ENCODE data around the gene PRAMEF1. TPM values are rescaled to one million over a fixed set of nuclear protein-coding genes. Genes with fewer than 3 reads are reported as not detected.
"Not testable (repeated sequence)": the region's sequence is repeated elsewhere in the genome, so short reads cannot be mapped to it uniquely, and the experiment has no call there.

The PRAMEF1 gene, protein sequence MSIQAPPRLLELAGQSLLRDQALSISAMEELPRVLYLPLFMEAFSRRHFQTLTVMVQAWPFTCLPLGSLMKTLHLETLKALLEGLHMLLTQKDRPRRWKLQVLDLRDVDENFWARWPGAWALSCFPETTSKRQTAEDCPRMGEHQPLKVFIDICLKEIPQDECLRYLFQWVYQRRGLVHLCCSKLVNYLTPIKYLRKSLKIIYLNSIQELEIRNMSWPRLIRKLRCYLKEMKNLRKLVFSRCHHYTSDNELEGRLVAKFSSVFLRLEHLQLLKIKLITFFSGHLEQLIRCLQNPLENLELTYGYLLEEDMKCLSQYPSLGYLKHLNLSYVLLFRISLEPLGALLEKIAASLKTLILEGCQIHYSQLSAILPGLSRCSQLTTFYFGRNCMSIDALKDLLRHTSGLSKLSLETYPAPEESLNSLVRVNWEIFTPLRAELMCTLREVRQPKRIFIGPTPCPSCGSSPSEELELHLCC
- total RNA-seq (not detected), polyA plus RNA-seq (not detected)
- long read RNA-seq, donor 1, result 0 reads
- long read RNA-seq, donor 2, partial matches to known transcripts, result 0 of 1 reads
- long read RNA-seq, donor 2, other reads (novel, unspliced or antisense), result 0 of 1 reads
- long read RNA-seq, donor 3, result 0 reads

DNA sequence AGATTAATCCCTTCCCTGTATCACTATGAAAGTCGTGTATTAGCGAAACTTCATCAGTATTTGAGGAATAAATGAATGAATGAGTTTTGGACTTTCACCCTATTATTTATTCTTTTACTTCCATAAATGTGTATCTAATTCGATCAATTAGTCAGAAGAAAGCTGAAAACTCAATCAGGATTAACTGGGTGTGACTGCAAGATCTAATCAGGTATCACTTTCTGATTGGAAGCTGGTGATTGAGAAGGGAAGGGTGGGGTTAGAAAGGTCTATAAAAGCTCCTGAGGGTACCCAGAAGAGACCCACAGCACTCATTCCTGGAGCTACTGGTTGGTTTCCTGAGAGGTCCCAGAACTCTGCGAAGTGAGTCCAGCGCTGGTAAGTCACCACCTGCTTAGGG is at the start of gene PRAMEF1:
TSS of gene PRAMEF1 (plus strand) at position 301 of the 400 bp plus-strand sequence. CDS start 1,831 bp downstream, outside the sequence.
- intact Hi-C loops (cut with DNase I); H3K4me1 ChIP-seq (ENCODE audit: insufficient read depth); H3K4me3 ChIP-seq; H3K27ac ChIP-seq; H3K9me3 ChIP-seq; H3K27me3 ChIP-seq; H3K36me3 ChIP-seq; DNase-seq: not testable (repeated sequence)
- WGBS, 3 donors, result 68 to 79% (median 78%) methylated on average over 5 of the region's 5 CpGs

DNA sequence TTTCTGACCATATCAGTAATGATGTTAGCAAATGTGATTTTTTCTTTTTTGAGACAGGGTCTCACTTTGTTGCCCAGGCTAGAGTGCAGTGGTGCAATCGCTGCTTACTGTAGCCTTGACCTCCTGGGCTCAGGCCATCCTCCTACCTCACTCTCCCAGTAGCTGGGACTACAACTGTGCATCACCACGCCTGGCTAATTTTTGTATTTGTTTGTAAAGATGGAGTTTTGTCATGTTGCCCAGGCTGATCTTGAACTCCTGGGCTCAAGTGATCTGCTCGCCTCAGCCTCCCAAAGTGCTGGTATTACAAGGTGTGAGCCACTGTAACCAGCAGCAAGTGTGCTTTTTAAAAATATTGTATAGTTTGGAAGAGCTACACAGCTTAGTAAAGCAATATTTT is 49.3 kb upstream of the PRAMEF1 start:
- TF ChIP-seq, protein P1, sequence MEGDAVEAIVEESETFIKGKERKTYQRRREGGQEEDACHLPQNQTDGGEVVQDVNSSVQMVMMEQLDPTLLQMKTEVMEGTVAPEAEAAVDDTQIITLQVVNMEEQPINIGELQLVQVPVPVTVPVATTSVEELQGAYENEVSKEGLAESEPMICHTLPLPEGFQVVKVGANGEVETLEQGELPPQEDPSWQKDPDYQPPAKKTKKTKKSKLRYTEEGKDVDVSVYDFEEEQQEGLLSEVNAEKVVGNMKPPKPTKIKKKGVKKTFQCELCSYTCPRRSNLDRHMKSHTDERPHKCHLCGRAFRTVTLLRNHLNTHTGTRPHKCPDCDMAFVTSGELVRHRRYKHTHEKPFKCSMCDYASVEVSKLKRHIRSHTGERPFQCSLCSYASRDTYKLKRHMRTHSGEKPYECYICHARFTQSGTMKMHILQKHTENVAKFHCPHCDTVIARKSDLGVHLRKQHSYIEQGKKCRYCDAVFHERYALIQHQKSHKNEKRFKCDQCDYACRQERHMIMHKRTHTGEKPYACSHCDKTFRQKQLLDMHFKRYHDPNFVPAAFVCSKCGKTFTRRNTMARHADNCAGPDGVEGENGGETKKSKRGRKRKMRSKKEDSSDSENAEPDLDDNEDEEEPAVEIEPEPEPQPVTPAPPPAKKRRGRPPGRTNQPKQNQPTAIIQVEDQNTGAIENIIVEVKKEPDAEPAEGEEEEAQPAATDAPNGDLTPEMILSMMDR (IDR thresholded peaks at IDR 0.05), result no peak
- TF ChIP-seq POLR2A (IDR thresholded peaks at IDR 0.05), result no peak
- TF ChIP-seq EP300 (IDR thresholded peaks at IDR 0.05), result no peak
- intact Hi-C loops (cut with DNase I), result no loop called here
- no peaks in the 10 kb centered on the region for H3K36me3 ChIP-seq
- no peak for DNase-seq
- no peaks in the 10 kb centered on the region for H3K27me3 ChIP-seq
- 33 to 54% (median 50%) methylated on average over 3 of the region's 3 CpGs for WGBS, 3 donors
- H3K27ac ChIP-seq, result no peak overlapping the region
- H3K4me1 ChIP-seq (ENCODE audit: insufficient read depth), result no peaks in the 10 kb centered on the region
- H3K9me3 ChIP-seq, result no peaks in the 10 kb centered on the region
- H3K4me3 ChIP-seq, result no peak overlapping the region

DNA sequence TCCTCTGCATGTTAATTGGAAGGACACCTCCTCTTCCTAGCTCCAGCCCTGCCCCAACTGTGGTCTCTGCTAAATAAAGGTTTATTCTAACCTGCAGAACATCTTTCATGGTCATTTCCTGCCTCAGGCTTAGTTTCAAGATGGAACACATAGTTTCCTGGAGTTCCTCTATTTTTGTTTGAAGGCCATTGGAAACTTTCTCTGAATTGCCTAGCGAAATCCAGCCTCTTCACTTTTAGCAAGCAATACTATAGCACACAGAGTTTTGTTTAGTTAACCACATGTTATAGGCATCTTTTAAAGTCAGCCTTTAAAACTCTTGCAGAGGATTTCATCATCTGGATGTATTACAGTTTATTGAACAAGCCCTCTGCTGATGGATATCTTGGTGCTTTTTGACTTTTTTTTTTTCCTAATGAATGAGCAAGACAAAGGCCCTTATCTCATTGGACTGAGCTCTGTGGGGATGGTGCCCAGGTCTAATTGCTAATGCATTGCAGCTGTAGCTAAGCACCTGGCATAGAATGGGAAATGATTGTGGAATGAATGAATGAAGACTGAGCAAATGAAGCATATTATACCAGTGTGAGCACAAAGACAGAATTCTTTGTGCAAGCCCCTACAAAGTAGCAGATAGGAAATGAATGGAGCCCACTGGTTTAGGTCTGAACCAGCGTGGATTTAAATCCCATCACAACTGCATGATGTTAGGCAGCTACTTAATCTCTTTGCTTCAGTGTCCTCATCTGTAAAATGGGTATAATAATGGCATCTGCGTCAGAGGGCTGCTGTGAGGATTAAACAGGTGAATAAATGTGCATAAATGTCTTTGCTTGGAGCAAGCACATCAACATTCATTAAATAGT is 45.8 kb upstream of the PRAMEF1 start:
- Histone ChIP-seq H3K36me3 (no peaks in the 10 kb centered on the region), H3K4me1 (ENCODE audit: insufficient read depth) (no peaks in the 10 kb centered on the region), H3K27me3 (no peaks in the 10 kb centered on the region), H3K27ac (no peak overlapping the region), H3K4me3 (no peak overlapping the region), H3K9me3 (no peaks in the 10 kb centered on the region)
- WGBS, 3 donors, result 67 to 73% (median 70%) methylated on average over 3 of the region's 3 CpGs
- no peak for DNase-seq
- TF ChIP-seq, protein P1 (IDR thresholded peaks at IDR 0.05), result no peak
- TF ChIP-seq EP300 (IDR thresholded peaks at IDR 0.05), result no peak
- no peak for TF ChIP-seq POLR2A (IDR thresholded peaks at IDR 0.05)
- intact Hi-C loops (cut with DNase I), result no loop called here

DNA sequence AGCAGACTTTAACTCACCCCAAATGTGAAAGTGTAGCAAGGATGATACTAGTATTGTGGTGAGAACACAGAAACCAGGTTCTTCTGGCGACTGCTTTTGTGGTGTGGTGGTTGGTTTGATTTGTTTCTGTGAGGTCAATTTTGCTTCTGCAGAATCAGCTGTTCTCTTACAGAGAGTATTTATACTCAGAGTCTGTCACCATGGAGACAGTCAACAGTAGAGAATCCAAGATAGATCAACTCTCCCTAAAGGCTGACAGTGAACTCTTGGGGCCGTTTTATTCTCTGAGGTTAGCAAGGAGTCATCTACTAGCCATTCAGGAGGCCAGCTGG is 45.2 kb upstream of the PRAMEF1 start, which contains the start of gene CFAP107:
TSS of gene CFAP107 (plus strand) at position 209 of the 332 bp plus-strand sequence. CDS start 231 bp downstream, outside the sequence.
- 14 to 40% (median 31%) methylated on average over 2 of the region's 2 CpGs for WGBS, 3 donors

More for the DNA sequence above, 45.2 kb upstream of the PRAMEF1 start, which contains the start of gene CFAP107:
- no peaks in the 10 kb centered on the region for H3K27me3 ChIP-seq
- H3K36me3 ChIP-seq, result no peaks in the 10 kb centered on the region
- no peaks in the 10 kb centered on the region for H3K4me1 ChIP-seq (ENCODE audit: insufficient read depth)
- intact Hi-C loops (cut with DNase I), result no loop called here
- H3K9me3 ChIP-seq, result no peaks in the 10 kb centered on the region
- no peak within 1 kb of the TSS for H3K27ac ChIP-seq
- no peak for TF ChIP-seq EP300 (IDR thresholded peaks at IDR 0.05)
- TF ChIP-seq POLR2A (IDR thresholded peaks at IDR 0.05), result no peak
- TF ChIP-seq, protein P1 (IDR thresholded peaks at IDR 0.05), result no peak
- DNase-seq, result no peak
- H3K4me3 ChIP-seq, result no peak within 1 kb of the TSS
